Measurements from ENCODE around the gene GOLM1.

DNA sequence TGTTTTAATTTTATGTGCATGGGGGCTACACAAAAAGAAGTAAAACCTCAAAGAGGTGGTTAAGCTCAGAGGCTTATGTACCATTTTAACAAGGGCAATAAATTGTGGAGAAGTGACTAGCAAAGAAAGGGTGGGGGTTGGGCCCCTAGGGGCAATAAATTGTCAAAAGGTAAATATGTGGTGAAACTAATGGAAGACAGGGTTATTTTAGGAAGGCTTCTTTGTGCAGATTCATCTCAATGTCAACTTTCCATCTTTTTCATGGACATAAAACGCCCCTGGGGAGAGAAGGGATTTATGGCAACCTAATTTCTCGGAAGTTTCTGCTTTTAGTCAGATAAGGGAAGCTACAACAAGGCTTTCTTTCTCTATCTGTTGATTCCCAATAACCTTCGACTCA is 42.5 kb upstream of the GOLM1 start:
- TF ChIP-seq, protein P1, sequence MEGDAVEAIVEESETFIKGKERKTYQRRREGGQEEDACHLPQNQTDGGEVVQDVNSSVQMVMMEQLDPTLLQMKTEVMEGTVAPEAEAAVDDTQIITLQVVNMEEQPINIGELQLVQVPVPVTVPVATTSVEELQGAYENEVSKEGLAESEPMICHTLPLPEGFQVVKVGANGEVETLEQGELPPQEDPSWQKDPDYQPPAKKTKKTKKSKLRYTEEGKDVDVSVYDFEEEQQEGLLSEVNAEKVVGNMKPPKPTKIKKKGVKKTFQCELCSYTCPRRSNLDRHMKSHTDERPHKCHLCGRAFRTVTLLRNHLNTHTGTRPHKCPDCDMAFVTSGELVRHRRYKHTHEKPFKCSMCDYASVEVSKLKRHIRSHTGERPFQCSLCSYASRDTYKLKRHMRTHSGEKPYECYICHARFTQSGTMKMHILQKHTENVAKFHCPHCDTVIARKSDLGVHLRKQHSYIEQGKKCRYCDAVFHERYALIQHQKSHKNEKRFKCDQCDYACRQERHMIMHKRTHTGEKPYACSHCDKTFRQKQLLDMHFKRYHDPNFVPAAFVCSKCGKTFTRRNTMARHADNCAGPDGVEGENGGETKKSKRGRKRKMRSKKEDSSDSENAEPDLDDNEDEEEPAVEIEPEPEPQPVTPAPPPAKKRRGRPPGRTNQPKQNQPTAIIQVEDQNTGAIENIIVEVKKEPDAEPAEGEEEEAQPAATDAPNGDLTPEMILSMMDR (IDR thresholded peaks at IDR 0.05 in 4 of 5, conservative IDR thresholded peaks at IDR 0.05 in 1 of 5) = no peak
- TF ChIP-seq POLR2A (IDR thresholded peaks at IDR 0.05) = no peak
